ENCODE measurements around the gene KRTAP5-3. TPM values are rescaled to one million over a fixed set of nuclear protein-coding genes. Genes with fewer than 3 reads are reported as not detected.

The KRTAP5-3 gene
- total and polyA plus RNA-seq, 9 of the 15 experiments (the other 6 are each of a cell fraction or from before 2014, with no cell fraction given): not detected

DNA sequence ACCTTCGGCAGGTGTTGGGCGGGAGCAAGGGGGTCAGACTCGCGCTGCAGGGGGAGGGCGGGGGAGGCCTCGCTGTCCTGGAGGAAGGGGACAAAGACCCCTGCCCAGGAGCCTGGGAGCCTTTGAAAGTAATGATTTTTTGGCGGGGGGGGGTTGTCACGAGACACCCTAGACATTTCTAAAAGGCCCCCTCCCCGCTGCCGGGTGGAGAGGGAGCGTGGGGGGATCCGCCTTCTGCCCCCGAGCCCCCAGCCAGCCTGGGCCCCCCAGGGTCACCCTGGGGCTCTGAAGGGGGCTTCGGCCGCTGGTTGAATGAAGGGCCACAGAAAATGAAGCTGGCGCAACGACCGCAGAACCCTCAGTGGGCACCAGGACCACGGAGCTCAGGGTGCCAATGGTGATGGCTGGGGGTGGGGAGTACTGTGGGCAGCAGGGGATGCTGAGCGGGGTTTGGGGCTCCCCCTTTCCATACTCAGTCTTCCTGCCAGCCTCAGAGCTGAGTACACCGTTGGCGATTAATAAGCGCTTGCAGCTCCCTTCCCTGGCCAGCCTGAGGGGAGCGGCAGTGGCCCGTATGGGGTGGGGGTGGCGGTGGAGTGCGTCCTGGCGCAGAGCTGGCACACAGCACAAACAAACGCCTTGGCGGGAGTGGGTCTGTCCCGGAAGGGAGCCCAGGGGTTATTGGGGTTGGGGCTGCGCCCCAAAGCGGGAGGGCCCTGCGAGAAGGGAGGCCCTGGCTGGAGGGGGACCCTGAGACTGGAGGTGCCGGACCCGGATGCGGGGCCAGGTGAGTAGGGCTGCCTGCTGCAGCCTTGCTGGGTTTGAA, 35.0 kb downstream of the KRTAP5-3 start:
- Histone ChIP-seq H3K9ac (ENCODE audit: insufficient read depth in 1 of 2, low read depth in 2 of 2, low read length in 2 of 2) (peak overlapping the region; percentile 63 to 87; a peak in 3 of 4 replicates), H3K4me3 (peak overlapping the region; percentile 51), H2AFZ (ENCODE audit: low read depth, low read length) (no peak overlapping the region), H3K27ac (ENCODE audit: extremely low read depth, low read depth, low read length) (no peak overlapping the region; the same call in 2 of the 3 replicates), H3K9me3 (replicated peaks; ENCODE audit: control insufficient read depth, insufficient read depth, low read depth, low read length) (peaks cover 4% of the 10 kb centered on the region; the same call in 1 of the 2 replicates), H3K4me1 (replicated peaks in 1 of 2; ENCODE audit: control insufficient read depth in 2 of 2, insufficient read depth in 2 of 2, low read length in 2 of 2) (peaks cover 0 to 38% of the 10 kb centered on the region in 2 experiments; a peak in 3 of 5 replicates), H3K36me3 (ENCODE audit: control insufficient read depth, insufficient read depth, low read length) (no peaks in the 10 kb centered on the region), H3K4me2 (ENCODE audit: insufficient read depth, low read length) (0 out of 2 replicates have a peak overlapping the region, but pooled peaks have one; percentile 18), H3K27me3 (ENCODE audit: control insufficient read depth in 2 of 2, insufficient read depth in 2 of 2, low read length in 2 of 2) (peaks cover 0 to 20% of the 10 kb centered on the region in 2 experiments; a peak in 3 of 5 replicates), H4K20me1 (replicated peaks; ENCODE audit: control insufficient read depth, insufficient read depth, low read length) (peaks cover 20% of the 10 kb centered on the region; the same call in 1 of the 2 replicates), H3K79me2 (ENCODE audit: control insufficient read depth, insufficient read depth, low read length) (no peaks in the 10 kb centered on the region), H3K9me1 (ENCODE audit: control insufficient read depth, insufficient read depth, low read length) (no peaks in the 10 kb centered on the region)
- TF ChIP-seq PCBP1 (IDR thresholded peaks at IDR 0.05; ENCODE audit: low read depth, low read length, poor library complexity, severe bottlenecking): peak; percentile 15
- TF ChIP-seq ZKSCAN8 (CRISPR knock-in tag; IDR thresholded peaks at IDR 0.05): peak; percentile 95
- TF ChIP-seq CTBP1 (IDR thresholded peaks at IDR 0.05; ENCODE audit: borderline replicate concordance): 0 out of 2 replicates have a peak, but pooled peaks have one; percentile 15
- no peak for TF ChIP-seq KLF1 (tag; IDR thresholded peaks at IDR 0.05)
- TF ChIP-seq ZFX (CRISPR knock-in tag; IDR thresholded peaks at IDR 0.05): 0 out of 2 replicates have a peak, but pooled peaks have one; percentile 5
- TF ChIP-seq FOS (IDR thresholded peaks at IDR 0.05; ENCODE audit: extremely low read depth, insufficient read length): no peak
- no peak for TF ChIP-seq SMARCA5 (IDR thresholded peaks at IDR 0.05)
- no peak for TF ChIP-seq POLR2H (tag; IDR thresholded peaks at IDR 0.05; ENCODE audit: low read depth)
- no peak for TF ChIP-seq CXXC5 (CRISPR knock-in tag; IDR thresholded peaks at IDR 0.05)
- FAIRE-seq (no peak), DNase-seq (ENCODE audit: extremely low read depth in 1 of 4, low spot score in 3 of 4) (peak in 1 of 4 experiments; percentile 21), ATAC-seq (no peak)
- intact Hi-C loops (cut with micrococcal nuclease): loop anchor here (5.0 to 10.0 kb wide), 3 partner anchors 118 to 458 kb away; no protein-coding TSS in a partner anchor
- BruUV-seq (replicated peaks): TSS peak; percentile 58
- 18% methylated on average over 23 of the region's 37 CpGs for WGBS (ENCODE audit: insufficient coverage, low coverage, missing lambda C conversion rate)
- POLR2A ChIA-PET: interaction anchor here (0.9 kb wide), 1 partner anchor 9 kb away, joined by 4 read pairs; no protein-coding TSS in a partner anchor
- CTCF ChIA-PET (ENCODE audit: low intra/inter-chr PET ratio): interaction anchor here (1.0 to 2.3 kb wide), 2 partner anchors 19 to 27 kb away, joined by 3 to 19 read pairs; no protein-coding TSS in a partner anchor
- in situ Hi-C loops (cut with MboI): no loop called here

Data from K562 (cell line).